ENCODE results near the gene AGBL1.
"Not testable (repeated sequence)": the region's sequence is repeated elsewhere in the genome, so short reads cannot be mapped to it uniquely, and the experiment has no call there.

The AGBL1 gene

GRCh38 chr15:86872782-86873181 lies 793.1 kb downstream of the AGBL1 start:
- no peak for DNase-seq (ENCODE audit: low spot score)

GRCh38 chr15:86875067-86875466 lies 795.4 kb downstream of the AGBL1 start:
- DNase-seq (ENCODE audit: low spot score) = no peak

- no peak for DNase-seq (ENCODE audit: low spot score)
Measured at GRCh38 chr15:86876387-86876944, 796.8 kb downstream of the AGBL1 start.

GRCh38 chr15:86877171-86877631 lies 797.5 kb downstream of the AGBL1 start:
- no peak for DNase-seq (ENCODE audit: low spot score)

- DNase-seq (ENCODE audit: low spot score) = not testable (repeated sequence)
Measured at GRCh38 chr15:86878844-86879243, 799.2 kb downstream of the AGBL1 start.

GRCh38 chr15:86879250-86880229 lies 799.9 kb downstream of the AGBL1 start:
- DNase-seq (ENCODE audit: low spot score) = no peak

- DNase-seq (ENCODE audit: low spot score) = no peak
Measured at GRCh38 chr15:86885616-86886015, 805.9 kb downstream of the AGBL1 start.

GRCh38 chr15:86892774-86893449 lies 813.2 kb downstream of the AGBL1 start:
- no peak for DNase-seq (ENCODE audit: low spot score)

GRCh38 chr15:86894269-86894668 lies 814.6 kb downstream of the AGBL1 start:
- DNase-seq (ENCODE audit: low spot score) = no peak

GRCh38 chr15:86903642-86904421 lies 824.2 kb downstream of the AGBL1 start:
- DNase-seq (ENCODE audit: low spot score) = no peak

GRCh38 chr15:86905625-86906256 lies 826.1 kb downstream of the AGBL1 start:
- DNase-seq (ENCODE audit: low spot score) = no peak

GRCh38 chr15:86906376-86906775 lies 826.7 kb downstream of the AGBL1 start:
- no peak for DNase-seq (ENCODE audit: low spot score)

GRCh38 chr15:86911022-86911421 lies 831.4 kb downstream of the AGBL1 start:
- no peak for DNase-seq (ENCODE audit: low spot score)

- no peak for DNase-seq (ENCODE audit: low spot score)
Measured at GRCh38 chr15:86912661-86913060, 833.0 kb downstream of the AGBL1 start.

- DNase-seq (ENCODE audit: low spot score) = peak; percentile 61
Measured at GRCh38 chr15:86915811-86916331, 836.2 kb downstream of the AGBL1 start.

GRCh38 chr15:86916671-86917360 lies 837.1 kb downstream of the AGBL1 start:
- DNase-seq (ENCODE audit: low spot score) = no peak

GRCh38 chr15:86917361-86917671 lies 837.6 kb downstream of the AGBL1 start:
- no peak for DNase-seq (ENCODE audit: low spot score)

- DNase-seq (ENCODE audit: low spot score) = no peak
Measured at GRCh38 chr15:86919581-86919980, 839.9 kb downstream of the AGBL1 start.

- DNase-seq (ENCODE audit: low spot score) = no peak
Measured at GRCh38 chr15:86929461-86929860, 849.8 kb downstream of the AGBL1 start.

GRCh38 chr15:86932456-86932855 lies 852.8 kb downstream of the AGBL1 start:
- DNase-seq (ENCODE audit: low spot score) = no peak

- peak; percentile 41 for DNase-seq (ENCODE audit: low spot score)
Measured at GRCh38 chr15:86935841-86936240, 856.2 kb downstream of the AGBL1 start.

Data from iPS-NIHi11 (cell line).